Measurements from ENCODE around the gene MGST1. TPM values are rescaled to one million over a fixed set of nuclear protein-coding genes. Genes with fewer than 3 reads are reported as not detected.

The MGST1 gene
- 733 to 785 TPM (median 773 TPM) in 5 replicates for total RNA-seq (2022; extraction: Qiagen RNA extraction; ENCODE audit: low read depth)

GRCh38 chr12:16347391-16348298 lies at the start of gene MGST1:
Gene MGST1, plus strand, starts transcription at chr12:16347645. Its CDS starts 6,608 bp downstream, at chr12:16354253.

Other genes starting within 250 kb of the MGST1 start
- gene SLC15A5, start 70.0 kb upstream of the MGST1 start, total RNA-seq (2022; extraction: Qiagen RNA extraction; ENCODE audit: low read depth): not detected in 5 replicates